GDM1 (cell line): ENCODE data around the gene CFAP126.
"Not testable (repeated sequence)": the region's sequence is repeated elsewhere in the genome, so short reads cannot be mapped to it uniquely, and the experiment has no call there.

ENCODE experiments used
- DNase-seq: peaks from one replicate; lab custom pipeline; 2025; lab: John Stamatoyannopoulos, UW

CFAP126 gene

GRCh38 chr1:161381707-161382106 is 14.0 kb upstream of the CFAP126 start:
- DNase-seq = no peak

GRCh38 chr1:161379071-161379470 is 11.4 kb upstream of the CFAP126 start:
- DNase-seq = no peak

GRCh38 chr1:161378014-161378413 is 10.3 kb upstream of the CFAP126 start:
- no peak for DNase-seq

GRCh38 chr1:161374373-161374772 is 6.7 kb upstream of the CFAP126 start:
- DNase-seq = no peak

GRCh38 chr1:161373442-161373841 is 5.8 kb upstream of the CFAP126 start:
- no peak for DNase-seq

GRCh38 chr1:161365207-161365606 is 2.5 kb downstream of the CFAP126 start:
- no peak for DNase-seq

- DNase-seq = no peak
Observed at GRCh38 chr1:161364332-161364731, 3.3 kb downstream of the CFAP126 start.

GRCh38 chr1:161359291-161359690 is 8.4 kb downstream of the CFAP126 start:
- DNase-seq = no peak

GRCh38 chr1:161357073-161357472 is 10.6 kb downstream of the CFAP126 start:
- no peak for DNase-seq

- DNase-seq = no peak
Observed at GRCh38 chr1:161351482-161351881, 16.2 kb downstream of the CFAP126 start.

- no peak for DNase-seq
Observed at GRCh38 chr1:161350671-161351070, 17.0 kb downstream of the CFAP126 start.

GRCh38 chr1:161342821-161343220 is 24.9 kb downstream of the CFAP126 start:
- no peak for DNase-seq

GRCh38 chr1:161342177-161342576 is 25.5 kb downstream of the CFAP126 start:
- no peak for DNase-seq

- DNase-seq = no peak
Observed at GRCh38 chr1:161335796-161336195, 31.9 kb downstream of the CFAP126 start.

GRCh38 chr1:161333166-161333565 is 34.5 kb downstream of the CFAP126 start:
- DNase-seq = no peak

GRCh38 chr1:161330346-161330745 is 37.3 kb downstream of the CFAP126 start:
- no peak for DNase-seq

- DNase-seq = no peak
Observed at GRCh38 chr1:161324020-161324419, 43.7 kb downstream of the CFAP126 start.

- not testable (repeated sequence) for DNase-seq
Observed at GRCh38 chr1:161315841-161316674, 51.6 kb downstream of the CFAP126 start.
